OCI-LY1 (cell line): ENCODE measurements around the gene MAGI2.

ENCODE experiments used
- EZH2 ChIP-seq: fragments of 200-600 bp; sonication (generic), shearing (Covaris generic); IDR thresholded peaks from 2 replicates; pipeline ENCODE4 v1.8.0; 2017; ENCODE audit warnings: borderline replicate concordance, mixed run types, mild to moderate bottlenecking, antibody characterized with exemption, low read length, moderate library complexity, mixed read lengths
- TF ChIP-seq, protein P1 (sequence below): fragments of 200-600 bp; sonication (generic), shearing (Covaris generic); IDR thresholded peaks from 2 replicates; pipeline ENCODE4 v1.5.1; 2017; ENCODE audit warnings: mild to moderate bottlenecking, antibody characterized with exemption, low read length, moderate library complexity, mixed read lengths

DNA sequence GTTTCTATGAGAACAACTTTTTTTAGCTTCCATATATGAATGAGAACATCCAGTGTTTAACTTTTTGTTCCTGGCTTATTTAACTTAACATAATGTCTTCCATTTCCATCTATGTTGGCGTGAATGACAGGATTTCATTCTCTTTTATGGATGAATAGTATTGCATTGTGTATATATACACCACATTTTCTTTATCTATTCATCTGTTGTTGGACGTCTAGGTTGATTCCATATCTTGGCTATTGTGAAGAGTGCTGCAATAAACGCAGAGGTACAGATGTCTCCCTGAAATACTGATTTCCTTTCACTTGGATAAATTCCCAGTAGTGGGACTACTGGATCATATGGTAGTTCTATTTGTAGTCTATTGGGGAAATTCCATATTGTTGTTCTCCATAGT is 44.3 kb upstream of the MAGI2 start:
- TF ChIP-seq, protein P1, sequence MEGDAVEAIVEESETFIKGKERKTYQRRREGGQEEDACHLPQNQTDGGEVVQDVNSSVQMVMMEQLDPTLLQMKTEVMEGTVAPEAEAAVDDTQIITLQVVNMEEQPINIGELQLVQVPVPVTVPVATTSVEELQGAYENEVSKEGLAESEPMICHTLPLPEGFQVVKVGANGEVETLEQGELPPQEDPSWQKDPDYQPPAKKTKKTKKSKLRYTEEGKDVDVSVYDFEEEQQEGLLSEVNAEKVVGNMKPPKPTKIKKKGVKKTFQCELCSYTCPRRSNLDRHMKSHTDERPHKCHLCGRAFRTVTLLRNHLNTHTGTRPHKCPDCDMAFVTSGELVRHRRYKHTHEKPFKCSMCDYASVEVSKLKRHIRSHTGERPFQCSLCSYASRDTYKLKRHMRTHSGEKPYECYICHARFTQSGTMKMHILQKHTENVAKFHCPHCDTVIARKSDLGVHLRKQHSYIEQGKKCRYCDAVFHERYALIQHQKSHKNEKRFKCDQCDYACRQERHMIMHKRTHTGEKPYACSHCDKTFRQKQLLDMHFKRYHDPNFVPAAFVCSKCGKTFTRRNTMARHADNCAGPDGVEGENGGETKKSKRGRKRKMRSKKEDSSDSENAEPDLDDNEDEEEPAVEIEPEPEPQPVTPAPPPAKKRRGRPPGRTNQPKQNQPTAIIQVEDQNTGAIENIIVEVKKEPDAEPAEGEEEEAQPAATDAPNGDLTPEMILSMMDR: no peak
- TF ChIP-seq EZH2: no peak
